ENCODE measurements around the gene NFIA.

NFIA gene

GRCh38 chr1:61171346-61171745, 89.0 kb downstream of the NFIA start:
- Histone ChIP-seq H3K4me1 (ENCODE audit: control insufficient read depth, insufficient read depth, low read length) (no peaks in the 10 kb centered on the region), H3K4me3 (ENCODE audit: low read length) (no peak overlapping the region), H3K36me3 (ENCODE audit: control insufficient read depth, insufficient read depth, low read length) (no peaks in the 10 kb centered on the region), H3K9me3 (ENCODE audit: control insufficient read depth, insufficient read depth, low read length) (no peaks in the 10 kb centered on the region), H3K27ac (ENCODE audit: low read length) (no peak overlapping the region), H3K27me3 (ENCODE audit: control insufficient read depth, insufficient read depth, low read length) (no peaks in the 10 kb centered on the region)
- no peak for DNase-seq (ENCODE audit: low read depth, low spot score)
- WGBS (ENCODE audit: insufficient coverage, insufficient read length) = no CpG with 5 or more reads among the region's 2 CpGs

GRCh38 chr1:61171974-61172373, 89.6 kb downstream of the NFIA start:
- Histone ChIP-seq H3K36me3 (ENCODE audit: control insufficient read depth, insufficient read depth, low read length) (no peaks in the 10 kb centered on the region), H3K27ac (ENCODE audit: low read length) (no peak overlapping the region), H3K9me3 (ENCODE audit: control insufficient read depth, insufficient read depth, low read length) (no peaks in the 10 kb centered on the region), H3K4me1 (ENCODE audit: control insufficient read depth, insufficient read depth, low read length) (no peaks in the 10 kb centered on the region), H3K4me3 (ENCODE audit: low read length) (no peak overlapping the region), H3K27me3 (ENCODE audit: control insufficient read depth, insufficient read depth, low read length) (no peaks in the 10 kb centered on the region)
- no peak for DNase-seq (ENCODE audit: low read depth, low spot score)
- WGBS (ENCODE audit: insufficient coverage, insufficient read length) = no CpG with 5 or more reads among the region's 4 CpGs

- Histone ChIP-seq H3K4me1 (ENCODE audit: control insufficient read depth, insufficient read depth, low read length) (no peaks in the 10 kb centered on the region), H3K9me3 (ENCODE audit: control insufficient read depth, insufficient read depth, low read length) (no peaks in the 10 kb centered on the region), H3K4me3 (ENCODE audit: low read length) (no peak overlapping the region), H3K27me3 (ENCODE audit: control insufficient read depth, insufficient read depth, low read length) (no peaks in the 10 kb centered on the region), H3K36me3 (ENCODE audit: control insufficient read depth, insufficient read depth, low read length) (no peaks in the 10 kb centered on the region), H3K27ac (ENCODE audit: low read length) (no peak overlapping the region)
- DNase-seq (ENCODE audit: low read depth, low spot score) = no peak
- no CpG with 5 or more reads among the region's 6 CpGs for WGBS (ENCODE audit: insufficient coverage, insufficient read length)
Observed at GRCh38 chr1:61173118-61173517, 90.8 kb downstream of the NFIA start.

- H3K27ac ChIP-seq (ENCODE audit: low read length) = no peak overlapping the region
- H3K9me3 ChIP-seq (ENCODE audit: control insufficient read depth, insufficient read depth, low read length) = no peaks in the 10 kb centered on the region
- no peak for DNase-seq (ENCODE audit: low read depth, low spot score)
- H3K27me3 ChIP-seq (ENCODE audit: control insufficient read depth, insufficient read depth, low read length) = no peaks in the 10 kb centered on the region
- WGBS (ENCODE audit: insufficient coverage, insufficient read length) = no CpG with 5 or more reads among the region's 5 CpGs
- no peaks in the 10 kb centered on the region for H3K36me3 ChIP-seq (ENCODE audit: control insufficient read depth, insufficient read depth, low read length)
- H3K4me3 ChIP-seq (ENCODE audit: low read length) = no peak overlapping the region
- no peaks in the 10 kb centered on the region for H3K4me1 ChIP-seq (ENCODE audit: control insufficient read depth, insufficient read depth, low read length)
Observed at GRCh38 chr1:61174060-61174795, 91.9 kb downstream of the NFIA start.

- WGBS (ENCODE audit: insufficient coverage, insufficient read length) = no CpG with 5 or more reads among the region's 6 CpGs
- H3K27me3 ChIP-seq (ENCODE audit: control insufficient read depth, insufficient read depth, low read length) = no peaks in the 10 kb centered on the region
- H3K9me3 ChIP-seq (ENCODE audit: control insufficient read depth, insufficient read depth, low read length) = no peaks in the 10 kb centered on the region
- no peak overlapping the region for H3K27ac ChIP-seq (ENCODE audit: low read length)
- DNase-seq (ENCODE audit: low read depth, low spot score) = no peak
- H3K4me3 ChIP-seq (ENCODE audit: low read length) = no peak overlapping the region
- no peaks in the 10 kb centered on the region for H3K4me1 ChIP-seq (ENCODE audit: control insufficient read depth, insufficient read depth, low read length)
- no peaks in the 10 kb centered on the region for H3K36me3 ChIP-seq (ENCODE audit: control insufficient read depth, insufficient read depth, low read length)
Observed at GRCh38 chr1:61175976-61176375, 93.6 kb downstream of the NFIA start.

- H3K27me3 ChIP-seq (ENCODE audit: control insufficient read depth, insufficient read depth, low read length) = no peaks in the 10 kb centered on the region
- H3K9me3 ChIP-seq (ENCODE audit: control insufficient read depth, insufficient read depth, low read length) = no peaks in the 10 kb centered on the region
- H3K4me3 ChIP-seq (ENCODE audit: low read length) = no peak overlapping the region
- WGBS (ENCODE audit: insufficient coverage, insufficient read length) = no CpG with 5 or more reads among the region's 1 CpG
- no peaks in the 10 kb centered on the region for H3K36me3 ChIP-seq (ENCODE audit: control insufficient read depth, insufficient read depth, low read length)
- no peak for DNase-seq (ENCODE audit: low read depth, low spot score)
- no peak overlapping the region for H3K27ac ChIP-seq (ENCODE audit: low read length)
- H3K4me1 ChIP-seq (ENCODE audit: control insufficient read depth, insufficient read depth, low read length) = no peaks in the 10 kb centered on the region
Observed at GRCh38 chr1:61181067-61182038, 99.0 kb downstream of the NFIA start.

- DNase-seq (ENCODE audit: low read depth, low spot score) = no peak
- no CpG with 5 or more reads among the region's 2 CpGs for WGBS (ENCODE audit: insufficient coverage, insufficient read length)
- no peaks in the 10 kb centered on the region for H3K4me1 ChIP-seq (ENCODE audit: control insufficient read depth, insufficient read depth, low read length)
Observed at GRCh38 chr1:61182049-61182448, 99.7 kb downstream of the NFIA start.

GRCh38 chr1:61182480-61182879, 100.1 kb downstream of the NFIA start:
- Histone ChIP-seq H3K27ac (ENCODE audit: low read length) (no peak overlapping the region), H3K4me3 (ENCODE audit: low read length) (no peak overlapping the region), H3K9me3 (ENCODE audit: control insufficient read depth, insufficient read depth, low read length) (no peaks in the 10 kb centered on the region), H3K4me1 (ENCODE audit: control insufficient read depth, insufficient read depth, low read length) (no peaks in the 10 kb centered on the region), H3K27me3 (ENCODE audit: control insufficient read depth, insufficient read depth, low read length) (no peaks in the 10 kb centered on the region), H3K36me3 (ENCODE audit: control insufficient read depth, insufficient read depth, low read length) (no peaks in the 10 kb centered on the region)
- no CpG with 5 or more reads among the region's 3 CpGs for WGBS (ENCODE audit: insufficient coverage, insufficient read length)
- DNase-seq (ENCODE audit: low read depth, low spot score) = no peak

More at GRCh38 chr1:61182049-61182448, 99.7 kb downstream of the NFIA start:
- H3K27me3 ChIP-seq (ENCODE audit: control insufficient read depth, insufficient read depth, low read length) = no peaks in the 10 kb centered on the region
- H3K27ac ChIP-seq (ENCODE audit: low read length) = no peak overlapping the region
- H3K36me3 ChIP-seq (ENCODE audit: control insufficient read depth, insufficient read depth, low read length) = no peaks in the 10 kb centered on the region
- no peak overlapping the region for H3K4me3 ChIP-seq (ENCODE audit: low read length)
- no peaks in the 10 kb centered on the region for H3K9me3 ChIP-seq (ENCODE audit: control insufficient read depth, insufficient read depth, low read length)

GRCh38 chr1:61183471-61184039, 101.2 kb downstream of the NFIA start:
- H3K9me3 ChIP-seq (ENCODE audit: control insufficient read depth, insufficient read depth, low read length) = no peaks in the 10 kb centered on the region
- no peak for DNase-seq (ENCODE audit: low read depth, low spot score)
- H3K27ac ChIP-seq (ENCODE audit: low read length) = no peak overlapping the region
- no CpG with 5 or more reads among the region's 9 CpGs for WGBS (ENCODE audit: insufficient coverage, insufficient read length)
- H3K4me1 ChIP-seq (ENCODE audit: control insufficient read depth, insufficient read depth, low read length) = no peaks in the 10 kb centered on the region
- H3K36me3 ChIP-seq (ENCODE audit: control insufficient read depth, insufficient read depth, low read length) = no peaks in the 10 kb centered on the region
- H3K27me3 ChIP-seq (ENCODE audit: control insufficient read depth, insufficient read depth, low read length) = no peaks in the 10 kb centered on the region
- H3K4me3 ChIP-seq (ENCODE audit: low read length) = no peak overlapping the region

GRCh38 chr1:61184040-61184713, 101.8 kb downstream of the NFIA start:
- H3K9me3 ChIP-seq (ENCODE audit: control insufficient read depth, insufficient read depth, low read length) = no peaks in the 10 kb centered on the region
- WGBS (ENCODE audit: insufficient coverage, insufficient read length) = no CpG with 5 or more reads among the region's 17 CpGs
- H3K27me3 ChIP-seq (ENCODE audit: control insufficient read depth, insufficient read depth, low read length) = no peaks in the 10 kb centered on the region
- H3K27ac ChIP-seq (ENCODE audit: low read length) = no peak overlapping the region
- no peaks in the 10 kb centered on the region for H3K4me1 ChIP-seq (ENCODE audit: control insufficient read depth, insufficient read depth, low read length)
- H3K36me3 ChIP-seq (ENCODE audit: control insufficient read depth, insufficient read depth, low read length) = no peaks in the 10 kb centered on the region
- DNase-seq (ENCODE audit: low read depth, low spot score) = no peak
- no peak overlapping the region for H3K4me3 ChIP-seq (ENCODE audit: low read length)
